GM18858 (cell line): ENCODE measurements around the gene PI16.
"Not testable (repeated sequence)": the region's sequence is repeated elsewhere in the genome, so short reads cannot be mapped to it uniquely, and the experiment has no call there.

Experiments used
- ATAC-seq: cut with Tn5 transposase; IDR thresholded peaks from one replicate; pipeline ENCODE4 v1.9.1; 2021; ENCODE audit not compliant: unreplicated experiment

Gene PI16

GRCh38 chr6:36971921-36972673 is 17.6 kb downstream of the PI16 start:
- ATAC-seq: no peak

- ATAC-seq: no peak
Measured at GRCh38 chr6:36973190-36973589, 18.7 kb downstream of the PI16 start.

GRCh38 chr6:36973647-36974046 is 19.1 kb downstream of the PI16 start:
- no peak for ATAC-seq

GRCh38 chr6:36975231-36976006 is 20.9 kb downstream of the PI16 start:
- no peak for ATAC-seq

- ATAC-seq: no peak
Measured at GRCh38 chr6:36976007-36976264, 21.4 kb downstream of the PI16 start.

GRCh38 chr6:36976509-36976908 is 22.0 kb downstream of the PI16 start:
- no peak for ATAC-seq

- ATAC-seq: no peak
Measured at GRCh38 chr6:36976931-36977330, 22.4 kb downstream of the PI16 start.

- ATAC-seq: no peak
Measured at GRCh38 chr6:36977470-36977941, 23.0 kb downstream of the PI16 start.

- ATAC-seq: no peak
Measured at GRCh38 chr6:36978421-36979346, 24.1 kb downstream of the PI16 start.

- no peak for ATAC-seq
Measured at GRCh38 chr6:36979347-36979742, 24.8 kb downstream of the PI16 start.

GRCh38 chr6:36980129-36980528 is 25.6 kb downstream of the PI16 start:
- ATAC-seq: no peak

GRCh38 chr6:36980876-36981619 is 26.5 kb downstream of the PI16 start:
- no peak for ATAC-seq

GRCh38 chr6:36983538-36983937 is 29.0 kb downstream of the PI16 start:
- ATAC-seq: no peak

GRCh38 chr6:36984581-36985416 is 30.3 kb downstream of the PI16 start:
- no peak for ATAC-seq

GRCh38 chr6:36985417-36985807 is 30.9 kb downstream of the PI16 start:
- ATAC-seq: no peak

- peak; percentile 80 for ATAC-seq
Measured at GRCh38 chr6:36985808-36986703, 31.5 kb downstream of the PI16 start, which contains the start of gene MTCH1. Gene MTCH1, minus strand, starts transcription at chr6:36986196. Its CDS starts 23 bp downstream, at chr6:36986173.

- no peak for ATAC-seq
Measured at GRCh38 chr6:36986704-36987047, 32.1 kb downstream of the PI16 start.

- ATAC-seq: no peak
Measured at GRCh38 chr6:36989264-36989663, 34.7 kb downstream of the PI16 start.

- not testable (repeated sequence) for ATAC-seq
Measured at GRCh38 chr6:36990401-36990800, 35.9 kb downstream of the PI16 start.
